ENCODE measurements around the gene CCK. TPM values are rescaled to one million over a fixed set of nuclear protein-coding genes. Genes with fewer than 3 reads are reported as not detected.

The CCK gene
- total and polyA plus RNA-seq, 2 experiments from 2014 or later = 3.1 to 4.2 TPM

GRCh38 chr3:42254566-42254965 lies 11.4 kb downstream of the CCK start:
- H3K27me3 Mint-ChIP-seq (ENCODE audit: insufficient read depth, low read depth, poor library complexity) = peaks cover 2% of the 10 kb centered on the region
- no peak for TF ChIP-seq CREB1 (CRISPR knock-in tag; IDR thresholded peaks at IDR 0.05; ENCODE audit: low read depth)
- TF ChIP-seq, protein P1, sequence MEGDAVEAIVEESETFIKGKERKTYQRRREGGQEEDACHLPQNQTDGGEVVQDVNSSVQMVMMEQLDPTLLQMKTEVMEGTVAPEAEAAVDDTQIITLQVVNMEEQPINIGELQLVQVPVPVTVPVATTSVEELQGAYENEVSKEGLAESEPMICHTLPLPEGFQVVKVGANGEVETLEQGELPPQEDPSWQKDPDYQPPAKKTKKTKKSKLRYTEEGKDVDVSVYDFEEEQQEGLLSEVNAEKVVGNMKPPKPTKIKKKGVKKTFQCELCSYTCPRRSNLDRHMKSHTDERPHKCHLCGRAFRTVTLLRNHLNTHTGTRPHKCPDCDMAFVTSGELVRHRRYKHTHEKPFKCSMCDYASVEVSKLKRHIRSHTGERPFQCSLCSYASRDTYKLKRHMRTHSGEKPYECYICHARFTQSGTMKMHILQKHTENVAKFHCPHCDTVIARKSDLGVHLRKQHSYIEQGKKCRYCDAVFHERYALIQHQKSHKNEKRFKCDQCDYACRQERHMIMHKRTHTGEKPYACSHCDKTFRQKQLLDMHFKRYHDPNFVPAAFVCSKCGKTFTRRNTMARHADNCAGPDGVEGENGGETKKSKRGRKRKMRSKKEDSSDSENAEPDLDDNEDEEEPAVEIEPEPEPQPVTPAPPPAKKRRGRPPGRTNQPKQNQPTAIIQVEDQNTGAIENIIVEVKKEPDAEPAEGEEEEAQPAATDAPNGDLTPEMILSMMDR (conservative IDR thresholded peaks at IDR 0.05; ENCODE audit: low read depth in 2 of 2) = no peak
- no peak for TF ChIP-seq ZNF331 (CRISPR knock-in tag; IDR thresholded peaks at IDR 0.05; ENCODE audit: low read depth)
- no peak for TF ChIP-seq EZH2phosphoT487 (IDR thresholded peaks at IDR 0.05; ENCODE audit: unreplicated experiment)
- TF ChIP-seq JUNB (IDR thresholded peaks at IDR 0.05; ENCODE audit: unreplicated experiment) = no peak
- Histone ChIP-seq H3K36me3 (ENCODE audit: insufficient read depth) (no peaks in the 10 kb centered on the region), H3K27me3 (ENCODE audit: insufficient read depth) (no peaks in the 10 kb centered on the region), H3K4me2 (no peak overlapping the region), H3K4me1 (ENCODE audit: insufficient read depth) (no peaks in the 10 kb centered on the region), H3K4me3 (no peak overlapping the region), H3F3A (replicated peaks; ENCODE audit: low read depth) (no peaks in the 10 kb centered on the region), H3K79me2 (replicated peaks; ENCODE audit: insufficient read depth) (no peaks in the 10 kb centered on the region), H3K9me2 (ENCODE audit: insufficient read depth) (0 out of 2 replicates have a peak, but pooled peaks cover 3% of the 10 kb centered on the region), H4K20me1 (replicated peaks; ENCODE audit: insufficient read depth) (no peaks in the 10 kb centered on the region), H3K27ac (ENCODE audit: low read depth) (no peak overlapping the region), H2AFZ (0 out of 2 replicates have a peak overlapping the region, but pooled peaks have one; percentile 38)
- H3K9me3 Mint-ChIP-seq = no peaks in the 10 kb centered on the region
- peak; percentile 12 for DNase-seq (ENCODE audit: low spot score)
- peaks cover 2% of the 10 kb centered on the region; the same call in 1 of the 3 replicates for H3K4me1 Mint-ChIP-seq
- ATAC-seq = no peak
- H3K27ac Mint-ChIP-seq = no peak overlapping the region
- H3K4me3 Mint-ChIP-seq = no peak overlapping the region
- no peaks in the 10 kb centered on the region for H3K36me3 Mint-ChIP-seq (ENCODE audit: low read depth)

DNA sequence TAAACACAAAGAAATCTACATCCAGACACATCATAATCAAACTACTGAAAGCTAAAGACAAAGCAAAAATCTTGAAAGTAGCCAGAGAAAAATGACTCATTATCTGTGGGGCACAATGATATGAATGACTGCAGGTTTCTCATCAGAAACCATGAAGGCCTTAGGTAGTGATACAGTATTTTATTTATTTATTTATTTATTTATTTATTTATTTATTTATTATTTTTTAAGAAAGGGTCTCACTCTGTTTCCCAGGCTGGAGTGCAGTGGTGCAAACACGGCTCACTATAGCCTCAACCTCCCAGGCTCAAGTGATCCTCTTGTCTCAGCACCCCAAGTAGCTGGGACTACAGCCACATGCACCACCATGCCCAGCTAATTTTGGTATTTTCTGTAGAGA lies 15.2 kb downstream of the CCK start:
- no peak for DNase-seq (ENCODE audit: low spot score)
- TF ChIP-seq JUNB (IDR thresholded peaks at IDR 0.05; ENCODE audit: unreplicated experiment) (no peak), ZNF114 (CRISPR knock-in tag; IDR thresholded peaks at IDR 0.05) (no peak), STAT1 (IDR thresholded peaks at IDR 0.05; ENCODE audit: unreplicated experiment) (no peak), EZH2 (IDR thresholded peaks at IDR 0.05; ENCODE audit: low read depth, unreplicated experiment) (no peak), NANOG (IDR thresholded peaks at IDR 0.05; ENCODE audit: borderline replicate concordance) (no peak), ZNF462 (CRISPR knock-in tag; IDR thresholded peaks at IDR 0.05) (no peak)
- TF ChIP-seq, protein P2, sequence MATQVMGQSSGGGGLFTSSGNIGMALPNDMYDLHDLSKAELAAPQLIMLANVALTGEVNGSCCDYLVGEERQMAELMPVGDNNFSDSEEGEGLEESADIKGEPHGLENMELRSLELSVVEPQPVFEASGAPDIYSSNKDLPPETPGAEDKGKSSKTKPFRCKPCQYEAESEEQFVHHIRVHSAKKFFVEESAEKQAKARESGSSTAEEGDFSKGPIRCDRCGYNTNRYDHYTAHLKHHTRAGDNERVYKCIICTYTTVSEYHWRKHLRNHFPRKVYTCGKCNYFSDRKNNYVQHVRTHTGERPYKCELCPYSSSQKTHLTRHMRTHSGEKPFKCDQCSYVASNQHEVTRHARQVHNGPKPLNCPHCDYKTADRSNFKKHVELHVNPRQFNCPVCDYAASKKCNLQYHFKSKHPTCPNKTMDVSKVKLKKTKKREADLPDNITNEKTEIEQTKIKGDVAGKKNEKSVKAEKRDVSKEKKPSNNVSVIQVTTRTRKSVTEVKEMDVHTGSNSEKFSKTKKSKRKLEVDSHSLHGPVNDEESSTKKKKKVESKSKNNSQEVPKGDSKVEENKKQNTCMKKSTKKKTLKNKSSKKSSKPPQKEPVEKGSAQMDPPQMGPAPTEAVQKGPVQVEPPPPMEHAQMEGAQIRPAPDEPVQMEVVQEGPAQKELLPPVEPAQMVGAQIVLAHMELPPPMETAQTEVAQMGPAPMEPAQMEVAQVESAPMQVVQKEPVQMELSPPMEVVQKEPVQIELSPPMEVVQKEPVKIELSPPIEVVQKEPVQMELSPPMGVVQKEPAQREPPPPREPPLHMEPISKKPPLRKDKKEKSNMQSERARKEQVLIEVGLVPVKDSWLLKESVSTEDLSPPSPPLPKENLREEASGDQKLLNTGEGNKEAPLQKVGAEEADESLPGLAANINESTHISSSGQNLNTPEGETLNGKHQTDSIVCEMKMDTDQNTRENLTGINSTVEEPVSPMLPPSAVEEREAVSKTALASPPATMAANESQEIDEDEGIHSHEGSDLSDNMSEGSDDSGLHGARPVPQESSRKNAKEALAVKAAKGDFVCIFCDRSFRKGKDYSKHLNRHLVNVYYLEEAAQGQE (IDR thresholded peaks at IDR 0.05; ENCODE audit: unreplicated experiment) = no peak

More for the DNA sequence above, 15.2 kb downstream of the CCK start:
- peaks cover 2% of the 10 kb centered on the region; the same call in 1 of the 3 replicates for H3K4me1 Mint-ChIP-seq
- no peak overlapping the region for H3K4me3 Mint-ChIP-seq
- no peaks in the 10 kb centered on the region for H3K27me3 ChIP-seq (ENCODE audit: insufficient read depth)
- no peaks in the 10 kb centered on the region for H4K20me1 ChIP-seq (replicated peaks; ENCODE audit: insufficient read depth)
- no peaks in the 10 kb centered on the region for H3K9me2 ChIP-seq (ENCODE audit: insufficient read depth)
- no peaks in the 10 kb centered on the region for H3K79me2 ChIP-seq (replicated peaks; ENCODE audit: insufficient read depth)
- H3K36me3 Mint-ChIP-seq (ENCODE audit: low read depth) = no peaks in the 10 kb centered on the region; the same call in 2 of the 3 replicates
- ATAC-seq = no peak
- no peaks in the 10 kb centered on the region for H3K36me3 ChIP-seq (ENCODE audit: insufficient read depth)
- H3K4me3 ChIP-seq = no peak overlapping the region
- H3K4me1 ChIP-seq (ENCODE audit: insufficient read depth) = no peaks in the 10 kb centered on the region
- no peak overlapping the region for H3K27ac Mint-ChIP-seq
- no peak overlapping the region for H2AFZ ChIP-seq
- H3K9me3 Mint-ChIP-seq = no peaks in the 10 kb centered on the region
- no peak overlapping the region for H3K27ac ChIP-seq (ENCODE audit: low read depth)
- H3K27me3 Mint-ChIP-seq (ENCODE audit: insufficient read depth, low read depth, poor library complexity) = peaks cover 4% of the 10 kb centered on the region
- no peak overlapping the region for H3K4me2 ChIP-seq
- H3F3A ChIP-seq (replicated peaks; ENCODE audit: low read depth) = no peaks in the 10 kb centered on the region

Measured in GM23338 (cell line).